IPS-NIHi11 (cell line): ENCODE results near the gene SP2.
"Not testable (repeated sequence)": the region's sequence is repeated elsewhere in the genome, so short reads cannot be mapped to it uniquely, and the experiment has no call there.

ENCODE experiments used
- DNase-seq: peaks from one replicate; pipeline ENCODE4 v3.0.0; 2012; ENCODE audit warnings: mixed read lengths, low spot score

Gene SP2

GRCh38 chr17:47918991-47919390, 23.0 kb downstream of the SP2 start:
- DNase-seq: no peak

GRCh38 chr17:47919889-47920288, 23.9 kb downstream of the SP2 start:
- DNase-seq: not testable (repeated sequence)

GRCh38 chr17:47924785-47925677, 29.0 kb downstream of the SP2 start:
- DNase-seq: no peak

- no peak for DNase-seq
Measured at GRCh38 chr17:47925678-47925988, 29.6 kb downstream of the SP2 start.

GRCh38 chr17:47927821-47928400, 31.9 kb downstream of the SP2 start:
- no peak for DNase-seq

GRCh38 chr17:47928415-47928814, 32.4 kb downstream of the SP2 start:
- no peak for DNase-seq

GRCh38 chr17:47929218-47930000, 33.4 kb downstream of the SP2 start:
- no peak for DNase-seq

GRCh38 chr17:47931848-47932247, 35.8 kb downstream of the SP2 start:
- DNase-seq: no peak

GRCh38 chr17:47934856-47935255, 38.8 kb downstream of the SP2 start:
- no peak for DNase-seq

- DNase-seq: not testable (repeated sequence)
Measured at GRCh38 chr17:47935468-47935867, 39.4 kb downstream of the SP2 start.

- DNase-seq: no peak
Measured at GRCh38 chr17:47935961-47936360, 39.9 kb downstream of the SP2 start.

- no peak for DNase-seq
Measured at GRCh38 chr17:47937941-47938340, 41.9 kb downstream of the SP2 start.

GRCh38 chr17:47941246-47942095, 45.4 kb downstream of the SP2 start, which contains the start of gene PNPO:
Gene PNPO (plus strand): TSS chr17:47941571. CDS start chr17:47941676, 105 bp downstream.
- DNase-seq: peak; percentile 99

- no peak for DNase-seq
Measured at GRCh38 chr17:47942096-47942510, 46.1 kb downstream of the SP2 start.

GRCh38 chr17:47942568-47942967, 46.5 kb downstream of the SP2 start:
- no peak for DNase-seq

- no peak for DNase-seq
Measured at GRCh38 chr17:47945080-47945479, 49.0 kb downstream of the SP2 start.

- DNase-seq: no peak
Measured at GRCh38 chr17:47945529-47946508, 49.8 kb downstream of the SP2 start.

- no peak for DNase-seq
Measured at GRCh38 chr17:47946516-47946915, 50.5 kb downstream of the SP2 start.

GRCh38 chr17:47946929-47947397, 50.9 kb downstream of the SP2 start:
- peak; percentile 88 for DNase-seq

- DNase-seq: no peak
Measured at GRCh38 chr17:47948706-47949196, 52.7 kb downstream of the SP2 start.
